HL-60 (cell line): ENCODE data around the gene CTSO.

ENCODE experiments used
- DNase-seq, 2 experiments: peaks; one replicate each; pipeline ENCODE4 v3.0.0-alpha.2; 2010 to 2020; ENCODE audit warnings: low read depth in 1 of 2, low spot score in 1 of 2
- H3K27ac ChIP-seq: fragments of 250-450 bp; sonication (Bioruptor Pico); replicated peaks from 2 replicates; pipeline ENCODE4 v1.5.1; 2020; ENCODE audit warnings: mild to moderate bottlenecking, moderate library complexity
- H3K27me3 ChIP-seq: fragments of 250-450 bp; sonication (Bioruptor Pico); 2 replicates; pipeline ENCODE4 v1.5.1; 2021; ENCODE audit warnings: mild to moderate bottlenecking, moderate library complexity; ENCODE audit not compliant: insufficient read depth, poor library complexity, severe bottlenecking
- H3K4me3 ChIP-seq: replicated peaks from 2 replicates; pipeline ENCODE4 v1.5.1; 2011; ENCODE audit warnings: mild to moderate bottlenecking, control low read depth, low read length; ENCODE audit not compliant: insufficient read depth
- GABPA ChIP-seq: IDR thresholded peaks from 2 replicates; pipeline ENCODE4 v1.6.1; 2012; ENCODE audit warnings: low read depth
- POLR2AphosphoS5 ChIP-seq: IDR thresholded peaks from 2 replicates; pipeline ENCODE4 v1.6.1; 2012; ENCODE audit warnings: low read depth
- SPI1 ChIP-seq: IDR thresholded peaks from 2 replicates; pipeline ENCODE4 v1.6.1; 2012; ENCODE audit warnings: low read depth, mild to moderate bottlenecking, borderline replicate concordance
- TF ChIP-seq, protein P1 (sequence below): IDR thresholded peaks from one replicate; pipeline ENCODE4 v1.5.1; 2011; ENCODE audit warnings: low read length, control low read depth, inconsistent platforms; ENCODE audit not compliant: insufficient read depth
- TF ChIP-seq, protein P2 (sequence below): IDR thresholded peaks from 2 replicates; pipeline ENCODE4 v1.6.1; 2012; ENCODE audit warnings: low read depth; ENCODE audit not compliant: insufficient replicate concordance

Gene CTSO

DNA sequence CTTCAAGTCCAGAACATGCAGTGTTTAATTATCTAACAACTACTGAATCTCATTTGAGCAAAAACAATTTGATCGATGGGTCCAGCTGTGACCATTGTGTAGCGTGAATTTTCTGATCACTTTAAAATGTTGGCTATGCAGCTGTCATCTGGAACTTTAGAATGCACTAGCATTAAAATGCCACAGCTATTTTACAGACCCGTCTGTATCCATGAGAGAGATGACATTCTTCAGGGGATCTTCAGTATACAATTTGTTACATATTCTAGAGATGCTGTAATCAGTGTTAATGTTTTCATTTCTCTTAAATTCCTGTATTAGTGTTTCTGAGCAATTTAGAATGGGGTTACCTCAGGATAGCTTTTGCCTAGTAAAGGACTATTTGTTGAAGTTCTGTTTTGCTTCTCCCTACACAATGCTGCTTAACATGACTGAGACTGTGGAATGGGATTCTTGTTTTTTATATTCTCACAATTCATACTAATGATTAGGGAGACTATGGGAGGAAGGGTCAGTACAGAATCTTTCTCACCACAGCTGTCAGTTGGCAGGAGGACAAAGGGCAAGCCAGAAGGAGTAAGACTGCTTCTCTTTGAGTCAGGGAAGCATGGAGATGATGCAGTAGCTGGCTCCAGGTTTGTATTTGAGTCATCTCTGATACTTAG lies 13.2 kb upstream of the CTSO start:
- Histone ChIP-seq H3K4me3 (no peak overlapping the region), H3K27me3 (no peaks in the 10 kb centered on the region), H3K27ac (no peak overlapping the region)
- TF ChIP-seq, protein P1, sequence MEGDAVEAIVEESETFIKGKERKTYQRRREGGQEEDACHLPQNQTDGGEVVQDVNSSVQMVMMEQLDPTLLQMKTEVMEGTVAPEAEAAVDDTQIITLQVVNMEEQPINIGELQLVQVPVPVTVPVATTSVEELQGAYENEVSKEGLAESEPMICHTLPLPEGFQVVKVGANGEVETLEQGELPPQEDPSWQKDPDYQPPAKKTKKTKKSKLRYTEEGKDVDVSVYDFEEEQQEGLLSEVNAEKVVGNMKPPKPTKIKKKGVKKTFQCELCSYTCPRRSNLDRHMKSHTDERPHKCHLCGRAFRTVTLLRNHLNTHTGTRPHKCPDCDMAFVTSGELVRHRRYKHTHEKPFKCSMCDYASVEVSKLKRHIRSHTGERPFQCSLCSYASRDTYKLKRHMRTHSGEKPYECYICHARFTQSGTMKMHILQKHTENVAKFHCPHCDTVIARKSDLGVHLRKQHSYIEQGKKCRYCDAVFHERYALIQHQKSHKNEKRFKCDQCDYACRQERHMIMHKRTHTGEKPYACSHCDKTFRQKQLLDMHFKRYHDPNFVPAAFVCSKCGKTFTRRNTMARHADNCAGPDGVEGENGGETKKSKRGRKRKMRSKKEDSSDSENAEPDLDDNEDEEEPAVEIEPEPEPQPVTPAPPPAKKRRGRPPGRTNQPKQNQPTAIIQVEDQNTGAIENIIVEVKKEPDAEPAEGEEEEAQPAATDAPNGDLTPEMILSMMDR = no peak
- TF ChIP-seq, protein P2, sequence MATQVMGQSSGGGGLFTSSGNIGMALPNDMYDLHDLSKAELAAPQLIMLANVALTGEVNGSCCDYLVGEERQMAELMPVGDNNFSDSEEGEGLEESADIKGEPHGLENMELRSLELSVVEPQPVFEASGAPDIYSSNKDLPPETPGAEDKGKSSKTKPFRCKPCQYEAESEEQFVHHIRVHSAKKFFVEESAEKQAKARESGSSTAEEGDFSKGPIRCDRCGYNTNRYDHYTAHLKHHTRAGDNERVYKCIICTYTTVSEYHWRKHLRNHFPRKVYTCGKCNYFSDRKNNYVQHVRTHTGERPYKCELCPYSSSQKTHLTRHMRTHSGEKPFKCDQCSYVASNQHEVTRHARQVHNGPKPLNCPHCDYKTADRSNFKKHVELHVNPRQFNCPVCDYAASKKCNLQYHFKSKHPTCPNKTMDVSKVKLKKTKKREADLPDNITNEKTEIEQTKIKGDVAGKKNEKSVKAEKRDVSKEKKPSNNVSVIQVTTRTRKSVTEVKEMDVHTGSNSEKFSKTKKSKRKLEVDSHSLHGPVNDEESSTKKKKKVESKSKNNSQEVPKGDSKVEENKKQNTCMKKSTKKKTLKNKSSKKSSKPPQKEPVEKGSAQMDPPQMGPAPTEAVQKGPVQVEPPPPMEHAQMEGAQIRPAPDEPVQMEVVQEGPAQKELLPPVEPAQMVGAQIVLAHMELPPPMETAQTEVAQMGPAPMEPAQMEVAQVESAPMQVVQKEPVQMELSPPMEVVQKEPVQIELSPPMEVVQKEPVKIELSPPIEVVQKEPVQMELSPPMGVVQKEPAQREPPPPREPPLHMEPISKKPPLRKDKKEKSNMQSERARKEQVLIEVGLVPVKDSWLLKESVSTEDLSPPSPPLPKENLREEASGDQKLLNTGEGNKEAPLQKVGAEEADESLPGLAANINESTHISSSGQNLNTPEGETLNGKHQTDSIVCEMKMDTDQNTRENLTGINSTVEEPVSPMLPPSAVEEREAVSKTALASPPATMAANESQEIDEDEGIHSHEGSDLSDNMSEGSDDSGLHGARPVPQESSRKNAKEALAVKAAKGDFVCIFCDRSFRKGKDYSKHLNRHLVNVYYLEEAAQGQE = no peak
- TF ChIP-seq POLR2AphosphoS5 = no peak
- TF ChIP-seq GABPA = no peak
- TF ChIP-seq SPI1 = no peak
- DNase-seq = no peak

DNA sequence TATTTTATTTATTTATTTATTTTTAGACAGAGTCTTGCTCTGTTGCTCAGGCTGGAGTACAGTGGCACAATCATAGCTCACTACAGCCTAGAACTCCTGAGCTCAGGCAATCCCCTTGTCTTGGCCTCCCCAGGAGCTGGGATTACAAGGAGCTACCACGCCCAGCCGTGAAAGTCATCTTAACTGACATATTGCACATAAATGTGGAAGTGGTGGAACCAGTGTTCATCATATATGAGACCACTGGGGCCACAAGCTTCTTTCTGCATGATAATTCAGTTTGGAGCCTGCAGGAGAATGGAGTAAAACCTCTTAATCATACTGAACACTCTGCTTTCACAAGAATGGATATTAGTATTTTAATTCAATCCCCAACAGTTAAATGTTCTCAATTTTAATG lies 12.5 kb upstream of the CTSO start:
- Histone ChIP-seq H3K4me3 (no peak overlapping the region), H3K27ac (no peak overlapping the region), H3K27me3 (no peaks in the 10 kb centered on the region)
- DNase-seq = no peak
- no peak for TF ChIP-seq GABPA
- TF ChIP-seq SPI1 = no peak
- TF ChIP-seq, protein P2 = no peak

DNA sequence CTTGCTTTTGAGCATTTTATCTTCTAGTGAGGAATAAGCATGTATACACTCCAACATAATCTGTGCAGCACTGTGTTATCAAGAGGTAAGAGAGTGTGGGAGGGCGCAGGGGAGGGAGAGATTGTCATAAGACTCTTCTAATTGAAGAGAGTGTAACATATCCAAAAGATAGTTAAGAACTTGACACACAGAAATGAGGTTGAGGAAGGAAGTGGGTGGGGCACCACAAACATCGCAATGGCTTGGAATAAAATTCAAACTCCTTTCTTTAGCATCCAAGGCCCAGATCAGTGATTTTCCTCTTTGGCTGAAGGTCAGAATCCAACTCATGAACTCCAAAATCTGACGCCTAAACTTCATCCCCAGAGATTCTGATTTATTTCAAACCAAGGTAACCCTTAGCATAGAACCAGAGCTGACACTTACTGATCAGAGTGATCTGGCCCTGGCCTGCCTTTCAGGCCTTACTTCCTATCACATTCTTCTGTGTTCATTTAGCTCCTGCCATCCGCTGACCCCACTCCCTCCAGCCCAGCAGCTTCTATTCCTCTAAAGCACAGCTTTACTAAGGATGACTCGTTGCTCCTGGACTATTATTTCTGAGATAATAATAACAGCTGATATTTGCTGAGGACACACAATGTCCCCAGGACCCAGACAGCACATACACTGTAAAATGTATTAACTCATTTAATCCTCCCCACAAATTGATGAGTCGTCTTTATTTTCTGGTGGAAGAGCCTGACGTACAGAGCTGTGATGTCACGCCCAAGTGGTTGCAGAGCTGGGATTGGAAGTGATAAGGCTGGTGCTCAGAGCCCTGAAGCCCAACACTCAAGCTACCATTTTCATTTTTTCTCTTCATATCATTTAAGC lies 10.6 kb upstream of the CTSO start:
- no peak for DNase-seq
- H3K27ac ChIP-seq = no peak overlapping the region
- TF ChIP-seq GABPA = no peak
- no peak for TF ChIP-seq POLR2AphosphoS5
- TF ChIP-seq, protein P2 = no peak
- no peak for TF ChIP-seq SPI1
- TF ChIP-seq, protein P1 = no peak

More for the DNA sequence above, 10.6 kb upstream of the CTSO start:
- H3K4me3 ChIP-seq = no peak overlapping the region
- no peaks in the 10 kb centered on the region for H3K27me3 ChIP-seq
